ENCODE measurements around the gene SRRM4. TPM values are rescaled to one million over a fixed set of nuclear protein-coding genes. Genes with fewer than 3 reads are reported as not detected.

SRRM4 gene
- total RNA-seq, 1 experiment from 2014 or later: 0.02 TPM

- ATAC-seq: no peak
- H3K9ac ChIP-seq (ENCODE audit: low read length): no peak overlapping the region
- H3K4me1 ChIP-seq (ENCODE audit: control insufficient read depth in 1 of 2, insufficient read depth in 2 of 2, low read length in 2 of 2): no peaks in the 10 kb centered on the region
- H3K27ac ChIP-seq (ENCODE audit: low read depth, low read length): no peak overlapping the region
- DNase-seq (ENCODE audit: low read depth, low spot score): no peak
- intact Hi-C loops (cut with micrococcal nuclease): no loop called here
- no peaks in the 10 kb centered on the region for H4K20me1 ChIP-seq (ENCODE audit: insufficient read depth)
- H3K9me3 ChIP-seq (ENCODE audit: control insufficient read depth in 1 of 2, insufficient read depth in 1 of 2, low read depth in 1 of 2, low read length in 2 of 2): no peaks in the 10 kb centered on the region
- ChIA-PET POLR2A (no interaction called here), RAD21 (ENCODE audit: low non-redundant PET in 1 of 2, low total read pairs in 2 of 2, uncharacterized antibody in 2 of 2, unreplicated experiment in 2 of 2) (no interaction called here), CTCF (no interaction called here)
- no peak overlapping the region for H2AFZ ChIP-seq (ENCODE audit: low read depth, low read length, poor library complexity, severe bottlenecking)
- H3K4me3 ChIP-seq (replicated peaks in 1 of 2; ENCODE audit: low read depth in 1 of 2, low read length in 2 of 2): no peak overlapping the region
- TF ChIP-seq JUND (IDR thresholded peaks at IDR 0.05) (no peak), MAX (IDR thresholded peaks at IDR 0.05) (no peak), YY1 (IDR thresholded peaks at IDR 0.05; ENCODE audit: extremely low read depth, insufficient replicate concordance, low read depth, low read length) (no peak), EZH2 (IDR thresholded peaks at IDR 0.05) (no peak), REST (IDR thresholded peaks at IDR 0.05; ENCODE audit: low read depth) (no peak), ZBTB33 (IDR thresholded peaks at IDR 0.05; ENCODE audit: extremely low read depth, insufficient replicate concordance, low read length) (no peak), EGR1 (IDR thresholded peaks at IDR 0.05; ENCODE audit: low read depth) (no peak), FOSL1 (IDR thresholded peaks at IDR 0.05; ENCODE audit: low read depth) (no peak), EZH2phosphoT487 (IDR thresholded peaks at IDR 0.05; ENCODE audit: borderline replicate concordance) (no peak), SP1 (IDR thresholded peaks at IDR 0.05; ENCODE audit: low read depth) (no peak), ZNF274 (IDR thresholded peaks at IDR 0.05; ENCODE audit: low read depth, low read length) (no peak), TCF7L2 (IDR thresholded peaks at IDR 0.05; ENCODE audit: borderline replicate concordance, extremely low read depth, insufficient read depth, insufficient read length) (no peak), CEBPB (IDR thresholded peaks at IDR 0.05; ENCODE audit: low read depth) (no peak), POLR2AphosphoS5 (IDR thresholded peaks at IDR 0.05; ENCODE audit: low read depth, low read length) (no peak), CTCF (IDR thresholded peaks at IDR 0.05 in 2 of 3, conservative IDR thresholded peaks at IDR 0.05 in 1 of 3; ENCODE audit: borderline replicate concordance in 1 of 3, insufficient read depth in 1 of 3, low read depth in 2 of 3, low read length in 2 of 3) (no peak), SIN3A (IDR thresholded peaks at IDR 0.05; ENCODE audit: low read depth) (no peak), ZFX (IDR thresholded peaks at IDR 0.05) (no peak)
- no peaks in the 10 kb centered on the region for H3K36me3 ChIP-seq (ENCODE audit: control insufficient read depth in 1 of 2, insufficient read depth in 2 of 2, low read length in 2 of 2)
- BruUV-seq (replicated peaks): no TSS peak
- H3K9me2 ChIP-seq (ENCODE audit: insufficient read depth): no peaks in the 10 kb centered on the region
- H3K27me3 ChIP-seq (ENCODE audit: insufficient read depth, low read length): peaks cover 69% of the 10 kb centered on the region
- H3K79me2 ChIP-seq (ENCODE audit: insufficient read depth, low read length): no peaks in the 10 kb centered on the region
- H3K4me2 ChIP-seq (ENCODE audit: low read length): no peak overlapping the region
Observed at GRCh38 chr12:119082016-119082415, 100.7 kb downstream of the SRRM4 start.

All from HCT116 (cell line).